DMS 273 (cell line): ENCODE data around the gene DNAH10.
"Not testable (repeated sequence)": the region's sequence is repeated elsewhere in the genome, so short reads cannot be mapped to it uniquely, and the experiment has no call there.

Source experiments
- DNase-seq: peaks from one replicate; lab custom pipeline; 2025; ENCODE audit not compliant: unreplicated experiment; lab: John Stamatoyannopoulos, UW

The DNAH10 gene

GRCh38 chr12:123903301-123904065 lies 141.4 kb downstream of the DNAH10 start:
- DNase-seq: no peak

- peak; percentile 62 for DNase-seq
Observed at GRCh38 chr12:123905319-123905925, 143.3 kb downstream of the DNAH10 start.

DNA sequence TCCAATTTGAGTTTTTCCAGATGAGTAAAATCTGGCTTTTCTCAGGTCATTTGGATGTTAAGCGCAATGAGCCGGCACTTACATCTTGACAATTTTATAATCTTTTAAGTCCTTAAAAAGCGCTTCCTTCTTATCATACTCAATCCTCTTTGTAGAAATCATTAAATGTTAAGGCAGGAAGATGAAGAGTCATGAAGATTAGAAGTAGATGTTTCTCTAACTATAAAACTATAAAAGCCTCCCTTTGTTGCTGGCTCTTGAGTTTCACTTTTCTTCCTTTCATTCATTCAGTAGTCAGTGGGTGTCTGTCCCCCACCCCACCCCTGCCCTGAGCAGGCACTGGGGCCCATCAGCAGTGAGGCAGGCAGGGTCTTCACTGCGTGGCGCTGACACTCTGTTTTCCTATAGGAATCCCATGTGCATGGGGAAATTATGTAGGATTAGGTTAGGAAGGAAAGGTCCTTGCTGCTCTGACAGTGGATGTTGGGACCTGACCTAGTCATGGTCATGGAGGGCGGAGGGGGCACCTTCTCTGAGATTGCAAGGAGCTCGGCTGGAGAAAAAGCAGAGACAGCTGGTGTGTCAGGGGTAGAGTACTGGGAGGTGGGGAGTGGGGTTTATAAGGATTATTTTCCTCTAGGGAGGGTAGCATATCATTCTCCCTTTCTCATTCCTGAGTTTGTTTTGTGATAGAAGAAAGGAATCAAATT lies 144.8 kb downstream of the DNAH10 start:
- DNase-seq: no peak

DNA sequence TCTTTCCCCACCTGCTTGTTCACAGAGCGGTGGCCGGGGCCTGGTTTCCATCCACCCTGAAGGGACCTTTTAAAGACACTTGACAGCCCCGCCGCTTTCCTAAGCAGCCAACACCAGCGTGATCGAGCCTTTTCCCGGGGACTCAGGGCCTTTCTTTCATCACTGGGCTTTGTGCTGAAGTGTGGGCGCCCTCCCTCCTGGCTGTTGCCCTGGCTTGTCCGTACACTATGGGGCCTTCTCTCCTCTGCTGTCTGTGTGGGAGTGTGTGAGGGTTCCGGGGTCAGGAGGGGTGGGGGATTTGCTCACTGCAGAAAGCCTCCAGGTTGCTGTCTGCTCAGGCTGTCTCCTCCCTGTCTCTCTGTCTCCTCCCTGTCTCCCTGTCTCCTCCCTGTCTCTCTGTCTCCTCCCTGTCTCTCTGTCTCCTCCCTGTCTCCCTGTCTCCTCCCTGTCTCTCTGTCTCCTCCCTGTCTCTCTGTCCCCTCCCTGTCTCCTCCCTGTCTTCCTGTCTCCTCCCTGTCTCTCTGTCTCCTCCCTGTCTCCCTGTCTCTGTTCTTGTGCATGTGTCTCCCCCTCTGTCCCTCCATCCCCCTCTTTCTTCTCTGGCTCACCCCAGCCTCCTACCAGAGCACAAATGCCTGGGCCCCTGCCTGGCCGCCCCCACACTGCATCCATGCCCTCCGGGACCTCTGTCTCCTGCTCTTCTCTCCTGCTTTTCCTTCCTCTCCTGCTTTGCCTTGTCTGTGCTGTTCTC lies 145.8 kb downstream of the DNAH10 start:
- DNase-seq: no peak

DNA sequence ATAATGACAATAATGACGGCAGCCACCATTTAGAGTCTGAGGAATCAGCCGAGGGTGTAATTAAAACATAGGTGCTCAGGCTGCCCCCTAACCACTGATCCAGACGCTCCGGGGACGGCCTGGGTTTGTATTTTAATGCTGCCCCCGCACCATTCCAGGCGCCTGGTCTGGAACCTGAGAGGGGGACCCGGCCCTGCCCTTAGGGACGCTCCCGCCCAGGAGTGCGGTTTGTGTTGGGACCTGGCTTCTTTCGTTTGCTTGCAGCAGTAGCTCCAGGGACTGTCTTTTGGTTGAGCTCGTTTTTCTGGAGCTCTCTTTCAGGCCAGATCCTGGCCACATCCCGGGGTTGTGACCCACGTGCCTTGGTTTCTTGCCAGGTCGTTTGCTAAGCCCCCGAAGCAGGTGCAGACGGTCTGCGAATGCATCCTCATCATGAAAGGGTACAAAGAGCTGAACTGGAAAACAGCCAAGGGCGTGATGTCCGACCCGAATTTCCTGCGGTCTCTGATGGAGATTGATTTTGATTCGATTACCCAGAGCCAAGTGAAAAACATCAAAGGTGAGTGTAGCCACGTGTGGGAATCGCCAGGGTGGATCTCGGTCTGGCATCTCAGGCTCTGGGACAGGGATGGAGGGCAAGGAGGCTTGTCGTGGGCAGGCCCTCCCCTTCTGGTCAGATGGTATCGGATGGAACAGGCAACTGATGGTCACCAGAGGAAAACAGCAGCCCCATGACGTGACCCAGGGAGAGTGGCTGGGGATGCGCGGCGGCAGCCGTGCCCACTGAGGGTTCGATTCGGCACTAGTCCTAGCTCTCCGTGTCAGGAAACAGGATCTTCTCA lies 147.0 kb downstream of the DNAH10 start:
- no peak for DNase-seq

GRCh38 chr12:123910057-123910456 lies 148.0 kb downstream of the DNAH10 start:
- DNase-seq: no peak

DNA sequence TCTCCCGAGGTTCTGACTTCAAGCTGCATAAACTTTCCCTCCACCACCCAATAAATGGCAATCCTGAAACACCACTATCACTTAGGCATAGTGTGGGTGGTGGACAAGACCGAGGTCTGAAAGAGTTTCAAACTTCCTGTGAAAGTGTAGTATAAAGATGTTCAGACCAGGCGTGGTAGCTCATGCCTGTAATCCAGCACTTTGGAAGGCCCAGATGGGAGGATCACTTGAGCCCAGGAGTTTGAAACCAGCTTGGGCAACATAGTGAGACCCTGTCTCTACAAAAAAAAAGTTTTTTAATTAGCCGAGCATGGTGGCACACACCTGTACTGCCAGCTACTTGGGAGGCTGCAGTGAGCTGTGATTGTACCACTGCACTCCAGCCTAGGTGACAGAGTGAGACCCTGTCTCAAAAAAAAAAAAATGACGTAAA lies 148.7 kb downstream of the DNAH10 start:
- no peak for DNase-seq

DNA sequence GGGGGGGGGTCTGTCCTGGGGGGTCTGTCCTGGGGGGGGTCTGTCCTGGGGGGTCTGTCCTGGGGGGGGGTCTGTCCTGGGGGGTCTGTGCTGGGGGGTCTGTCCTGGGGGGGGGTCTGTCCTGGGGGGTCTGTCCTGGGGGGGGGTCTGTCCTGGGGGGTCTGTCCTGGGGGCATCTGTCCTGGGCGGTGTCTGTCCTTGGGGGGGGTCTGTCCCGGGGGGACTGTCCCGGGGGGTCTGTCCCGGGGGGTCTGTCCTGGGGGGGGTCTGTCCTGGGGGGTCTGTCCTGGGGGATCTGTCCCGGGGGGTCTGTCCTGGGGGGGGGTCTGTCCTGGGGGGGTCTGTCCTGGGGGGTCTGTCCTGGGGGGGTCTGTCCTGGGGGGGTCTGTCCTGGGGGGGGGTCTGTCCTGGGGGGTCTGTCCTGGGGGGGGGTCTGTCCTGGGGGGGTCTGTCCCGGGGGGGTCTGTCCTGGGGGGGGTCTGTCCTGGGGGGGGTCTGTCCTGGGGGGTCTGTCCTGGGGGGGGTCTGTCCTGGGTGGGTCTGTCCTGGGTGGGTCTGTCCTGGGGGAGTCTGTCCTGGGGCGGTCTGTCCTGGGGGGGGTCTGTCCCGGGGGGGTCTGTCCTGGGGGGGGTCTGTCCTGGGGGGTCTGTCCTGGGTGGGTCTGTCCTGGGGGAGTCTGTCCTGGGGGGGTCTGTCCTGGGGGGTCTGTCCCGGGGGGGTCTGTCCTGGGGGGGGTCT lies 149.7 kb downstream of the DNAH10 start:
- DNase-seq: not testable (repeated sequence)

DNA sequence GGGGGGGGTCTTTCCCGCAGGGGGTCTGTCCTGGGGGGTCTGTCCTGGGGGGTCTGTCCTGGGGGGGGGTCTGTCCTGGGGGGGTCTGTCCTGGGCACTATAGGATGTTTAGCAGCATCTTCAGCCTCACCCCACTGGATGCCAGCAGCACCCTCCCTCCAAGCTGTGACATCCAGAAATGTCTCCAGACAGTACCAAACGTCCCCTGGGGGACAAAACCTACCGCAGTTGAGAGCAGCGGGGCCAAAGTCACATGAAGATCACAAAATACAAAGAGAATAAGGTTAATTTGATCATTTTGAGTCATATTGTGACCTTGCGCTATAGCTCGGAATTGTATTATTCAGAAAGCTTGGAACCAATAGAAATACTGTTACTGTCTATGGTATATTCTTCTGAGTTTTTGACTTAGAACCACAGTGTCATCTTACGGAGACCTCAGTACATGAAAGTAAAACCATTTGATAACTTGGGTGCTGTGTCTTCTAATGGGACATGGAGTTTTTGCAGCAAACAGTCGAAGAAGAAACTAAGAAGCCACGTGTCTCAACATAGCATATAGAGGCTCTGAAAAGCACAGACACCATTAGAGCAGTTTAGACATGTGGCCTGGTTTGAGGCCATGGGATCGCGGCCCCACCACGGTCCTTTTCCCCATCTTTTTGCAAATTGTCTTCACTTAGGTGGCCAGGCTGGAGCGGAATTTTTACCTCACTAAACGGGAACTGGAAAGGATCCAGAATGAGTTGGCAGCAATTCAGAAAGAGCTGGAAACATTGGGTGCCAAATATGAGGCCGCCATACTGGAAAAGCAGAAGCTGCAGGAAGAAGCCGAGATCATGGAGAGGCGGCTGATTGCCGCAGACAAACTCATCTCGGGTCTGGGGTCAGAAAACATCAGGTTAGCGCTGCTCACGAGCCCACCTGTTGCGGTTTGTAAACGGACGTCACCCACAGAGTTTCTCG lies 150.6 kb downstream of the DNAH10 start:
- DNase-seq: peak; percentile 34

- no peak for DNase-seq
Observed at GRCh38 chr12:123914726-123915333, 152.7 kb downstream of the DNAH10 start.

GRCh38 chr12:123916729-123917128 lies 154.6 kb downstream of the DNAH10 start:
- no peak for DNase-seq

- no peak for DNase-seq
Observed at GRCh38 chr12:123917337-123917850, 155.3 kb downstream of the DNAH10 start.

DNA sequence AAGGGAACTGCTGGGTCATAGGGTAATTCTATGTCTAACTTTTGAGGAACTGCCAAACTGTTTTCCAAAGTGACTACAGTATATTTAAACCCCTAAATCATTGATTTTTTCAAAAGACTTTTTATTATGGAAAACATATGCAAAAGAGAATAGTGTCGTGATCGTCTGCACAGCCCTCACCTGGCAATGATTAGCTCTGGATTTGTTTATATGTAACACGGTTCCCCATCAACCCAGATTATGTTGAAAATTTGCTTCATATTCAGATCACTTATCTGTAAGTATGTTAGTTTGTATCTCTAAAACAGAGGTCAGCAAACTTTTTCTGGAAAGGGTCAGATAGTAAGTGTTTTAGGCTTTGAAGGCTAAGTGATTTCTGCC lies 157.9 kb downstream of the DNAH10 start:
- DNase-seq: no peak

DNA sequence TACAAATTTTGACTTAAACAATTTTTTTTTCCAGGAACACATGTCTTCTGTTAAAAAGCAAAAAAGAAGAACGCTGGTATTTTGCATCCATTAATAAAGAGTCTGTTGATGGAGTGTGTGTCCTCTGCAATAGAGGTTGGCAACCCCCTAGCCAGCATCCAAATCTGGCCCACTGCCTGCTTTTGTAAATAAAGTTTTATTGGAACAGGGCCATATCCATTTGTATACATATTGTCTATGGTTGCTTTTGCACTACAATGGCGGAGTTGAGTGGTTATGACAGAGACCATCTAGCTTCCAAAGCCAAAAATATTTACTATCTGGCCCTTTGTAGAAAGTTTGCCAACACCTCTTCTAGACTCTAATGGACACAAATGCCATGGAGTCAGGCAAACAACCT lies 160.9 kb downstream of the DNAH10 start:
- DNase-seq: no peak

- no peak for DNase-seq
Observed at GRCh38 chr12:123923927-123924326, 161.8 kb downstream of the DNAH10 start.

- no peak for DNase-seq
Observed at GRCh38 chr12:123924539-123924938, 162.4 kb downstream of the DNAH10 start.

GRCh38 chr12:123928274-123928865 lies 166.3 kb downstream of the DNAH10 start:
- DNase-seq: no peak

- no peak for DNase-seq
Observed at GRCh38 chr12:123928897-123929296, 166.8 kb downstream of the DNAH10 start.
